Pons (tissue), 1 donor: ENCODE results near the gene CADM2.
"Not testable (repeated sequence)": the region's sequence is repeated elsewhere in the genome, so short reads cannot be mapped to it uniquely, and the experiment has no call there.

ENCODE experiments used
- DNase-seq: peaks from one replicate; pipeline ENCODE4 v3.0.0-alpha.2; 2016; ENCODE audit warnings: low spot score

The CADM2 gene

DNA sequence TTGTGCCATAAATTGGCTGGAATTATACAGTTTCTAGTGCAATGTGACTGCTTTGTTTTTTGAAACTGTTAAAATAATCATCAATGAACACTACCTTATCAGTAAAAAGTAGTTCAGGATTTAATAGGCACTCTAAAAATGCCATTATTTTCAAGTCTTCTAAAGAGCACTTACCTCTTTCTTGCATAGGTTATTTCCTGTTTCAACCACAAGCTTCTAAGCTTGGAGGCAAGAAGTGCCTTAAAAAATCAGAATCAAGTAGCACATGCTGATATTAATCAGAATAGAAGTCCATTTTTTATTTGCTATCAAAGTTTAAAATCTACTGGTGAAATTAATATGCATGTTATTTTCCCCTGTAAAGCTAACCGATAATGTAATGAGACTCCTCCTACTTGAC, 991.6 kb downstream of the CADM2 start:
- DNase-seq, result no peak

DNA sequence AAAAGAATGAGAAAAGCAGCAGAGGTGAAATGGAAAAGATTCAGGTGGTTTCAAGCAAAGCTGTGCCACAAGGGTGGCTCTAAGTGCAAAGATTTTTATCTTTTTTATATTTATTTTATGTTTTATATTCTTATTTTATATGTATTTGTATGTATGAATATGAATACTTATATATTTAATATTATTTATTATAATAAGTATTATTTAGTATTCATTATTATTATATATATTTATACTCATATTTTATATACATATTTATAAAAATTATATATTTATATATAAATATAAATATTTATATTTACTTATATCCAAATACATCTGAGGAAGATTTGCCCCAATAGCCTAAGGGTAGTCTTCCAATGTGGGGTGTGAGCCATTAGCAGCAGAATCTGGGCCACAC, 1002.0 kb downstream of the CADM2 start:
- DNase-seq, result no peak

DNA sequence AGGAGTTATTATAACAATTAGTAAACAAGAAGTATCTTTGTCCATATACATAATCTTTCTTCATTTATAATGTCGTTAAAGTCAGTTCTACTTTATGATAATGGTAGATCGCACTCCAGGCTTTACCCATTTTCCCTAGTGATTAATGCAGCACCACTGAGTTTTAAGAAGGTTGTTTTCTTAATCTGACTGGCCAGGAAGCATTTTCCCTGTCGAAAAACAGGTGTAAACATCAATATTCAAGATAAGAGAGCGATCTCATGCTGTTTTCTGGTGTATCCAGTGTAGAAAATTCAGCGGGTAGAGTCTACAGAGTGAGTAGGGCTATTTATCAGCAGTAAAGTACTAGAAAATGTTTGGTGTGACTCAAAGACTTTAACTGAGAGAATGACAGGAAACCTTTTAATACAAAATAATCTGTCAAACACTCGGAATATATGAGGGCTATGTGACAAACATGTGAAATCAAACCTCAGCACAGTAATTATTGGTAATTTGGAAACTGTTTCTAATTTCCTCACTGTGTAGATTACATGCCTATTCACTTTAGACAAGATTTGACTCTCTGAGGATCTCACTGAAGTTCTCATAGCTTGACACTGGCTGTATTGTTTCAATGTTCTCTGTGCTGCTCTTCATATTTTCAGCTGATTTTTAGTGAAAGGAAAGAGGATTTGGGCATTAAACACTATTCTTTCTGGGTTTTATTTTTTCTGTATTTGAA, 1019.0 kb downstream of the CADM2 start:
- peak; percentile 54 for DNase-seq

DNA sequence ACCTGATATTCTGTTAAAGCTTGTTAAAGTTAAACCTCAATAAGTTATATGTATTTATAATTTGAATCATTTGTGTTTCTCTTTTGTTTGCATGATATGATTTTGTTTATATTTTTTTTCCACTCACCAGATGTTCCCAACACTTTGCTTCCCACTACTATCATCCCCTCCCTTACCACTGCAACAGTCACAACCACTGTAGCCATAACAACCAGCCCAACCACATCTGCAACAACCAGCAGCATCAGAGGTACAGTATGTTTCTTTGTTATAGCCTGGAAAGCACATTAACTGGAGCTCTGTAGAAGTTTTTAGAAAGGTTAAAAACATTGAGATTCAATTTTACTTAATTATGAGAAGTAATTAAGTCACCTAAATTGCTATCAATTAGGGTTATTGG, 1020.2 kb downstream of the CADM2 start:
- no peak for DNase-seq

DNA sequence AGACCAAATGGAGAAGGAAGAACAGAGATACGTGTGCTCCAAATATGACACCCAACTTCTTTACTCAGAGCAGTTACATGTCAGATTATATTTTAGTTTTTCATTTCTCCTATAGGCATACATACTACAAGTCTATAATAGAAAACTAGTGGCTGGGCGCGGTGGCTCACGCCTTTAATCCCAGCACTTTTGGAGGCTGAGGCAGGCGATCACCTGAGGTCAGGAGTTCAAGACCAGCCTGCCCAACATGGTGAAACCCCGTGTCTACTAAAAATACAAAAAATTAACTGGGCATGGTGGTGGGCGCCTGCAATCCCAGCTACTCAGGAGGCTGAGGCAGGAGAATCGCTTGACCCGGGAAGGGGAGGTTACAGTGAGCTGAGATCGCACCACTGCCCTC, 1030.8 kb downstream of the CADM2 start:
- not testable (repeated sequence) for DNase-seq

DNA sequence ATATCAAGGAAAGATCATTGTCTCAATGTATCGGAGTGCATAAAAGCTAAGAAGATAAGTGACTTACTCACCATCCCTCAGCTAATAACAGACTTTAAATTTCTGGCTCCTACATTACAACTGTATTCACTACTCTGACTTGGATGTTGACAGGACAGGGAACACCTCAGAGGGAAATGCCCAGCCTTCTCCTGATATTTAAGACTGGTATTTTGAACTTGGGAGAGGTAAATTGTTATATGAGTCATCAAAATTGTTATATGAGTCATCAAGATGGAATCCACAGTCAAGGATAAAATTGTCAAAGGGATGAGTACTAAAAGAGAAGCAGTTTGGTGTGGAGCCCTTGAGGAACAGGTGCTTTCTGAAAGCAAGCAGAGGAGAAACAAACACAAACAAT, 1070.8 kb downstream of the CADM2 start:
- no peak for DNase-seq

DNA sequence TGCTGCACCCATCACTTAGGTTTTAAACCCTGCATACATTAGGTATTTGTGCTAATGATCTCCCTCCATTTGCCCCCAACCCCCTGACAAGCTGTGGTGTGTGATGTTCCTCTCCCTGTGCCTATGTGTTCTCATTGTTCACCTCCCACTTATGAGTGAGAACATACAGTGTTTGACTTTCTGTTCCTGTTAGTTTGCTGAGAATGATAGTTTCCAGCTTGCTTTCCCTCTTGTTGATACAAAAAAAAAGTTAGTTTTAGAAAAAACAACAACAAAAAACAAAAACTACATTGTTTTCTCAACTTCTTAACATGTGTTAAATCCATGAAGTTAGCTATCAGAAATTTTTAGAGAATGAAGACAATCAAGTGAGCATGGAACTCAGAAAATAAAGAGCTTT, 1079.1 kb downstream of the CADM2 start:
- DNase-seq, result no peak

DNA sequence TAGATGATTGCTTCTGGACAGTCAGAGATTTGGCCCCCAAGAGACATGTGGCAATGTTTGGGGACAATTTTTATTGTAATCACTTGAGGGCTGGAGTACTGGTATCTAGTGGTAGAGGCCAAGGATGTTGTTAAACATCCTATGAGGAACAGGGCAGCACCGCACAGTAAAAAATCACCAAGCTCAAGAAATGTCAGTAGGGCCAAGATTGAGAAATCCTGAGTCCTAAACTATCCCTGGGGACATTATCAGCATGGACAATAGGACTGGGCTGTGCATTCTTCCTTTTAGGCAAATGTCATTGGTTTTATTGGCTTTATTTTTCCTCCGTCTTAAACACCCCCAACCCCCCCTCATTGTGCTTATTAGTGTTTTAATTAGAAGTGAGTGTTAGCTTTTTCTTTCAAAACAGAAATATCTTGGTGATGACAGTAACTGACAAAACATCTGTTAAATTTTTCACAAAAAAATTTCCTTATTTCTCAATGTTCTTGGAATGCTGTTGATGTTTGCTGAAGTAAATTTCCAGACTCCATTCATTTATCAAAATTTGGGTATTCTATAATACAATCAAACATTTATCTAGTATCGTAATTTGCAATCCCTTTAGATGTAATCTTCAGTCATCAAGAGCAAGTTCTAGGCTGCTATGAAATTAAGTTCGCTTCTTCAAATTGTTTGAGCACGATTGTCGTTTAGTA, 1087.8 kb downstream of the CADM2 start:
- no peak for DNase-seq

DNA sequence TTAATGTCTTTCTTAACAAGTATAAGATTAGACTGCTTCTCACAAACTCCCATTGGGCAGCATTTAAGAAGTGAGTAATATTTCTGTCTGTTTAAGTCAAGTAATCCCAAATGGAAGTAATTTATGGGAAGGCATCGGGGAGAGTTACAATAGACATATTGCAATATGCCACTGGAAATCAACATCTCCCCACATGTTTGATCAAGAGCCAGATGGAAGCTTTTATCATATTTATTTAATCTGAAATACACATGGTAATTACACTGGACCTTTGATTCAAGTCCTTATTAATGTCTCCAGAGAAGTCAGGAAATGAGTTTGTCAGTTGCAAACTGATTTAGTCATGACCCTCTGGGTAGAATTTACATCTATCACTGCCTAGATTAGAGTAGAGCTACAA, 1088.4 kb downstream of the CADM2 start:
- no peak for DNase-seq

DNA sequence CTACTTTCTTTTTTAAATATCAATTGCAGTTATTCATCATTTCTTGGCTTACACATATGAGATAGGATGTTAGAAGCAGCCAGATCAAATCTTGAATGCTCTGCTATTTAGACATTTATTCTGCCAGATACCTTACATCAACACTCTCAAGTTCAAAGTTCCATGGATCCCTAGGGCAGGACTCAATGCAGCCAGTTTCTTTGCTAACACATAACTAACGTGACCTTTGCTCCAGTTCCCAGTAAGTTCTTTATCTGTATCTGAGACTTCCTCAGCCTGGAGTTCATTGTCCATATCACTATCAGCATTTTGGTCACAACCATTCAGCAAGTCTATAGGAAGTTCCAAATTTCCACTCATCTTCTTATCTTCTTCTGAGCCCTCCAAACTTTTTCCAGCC, 1092.3 kb downstream of the CADM2 start:
- DNase-seq, result no peak

DNA sequence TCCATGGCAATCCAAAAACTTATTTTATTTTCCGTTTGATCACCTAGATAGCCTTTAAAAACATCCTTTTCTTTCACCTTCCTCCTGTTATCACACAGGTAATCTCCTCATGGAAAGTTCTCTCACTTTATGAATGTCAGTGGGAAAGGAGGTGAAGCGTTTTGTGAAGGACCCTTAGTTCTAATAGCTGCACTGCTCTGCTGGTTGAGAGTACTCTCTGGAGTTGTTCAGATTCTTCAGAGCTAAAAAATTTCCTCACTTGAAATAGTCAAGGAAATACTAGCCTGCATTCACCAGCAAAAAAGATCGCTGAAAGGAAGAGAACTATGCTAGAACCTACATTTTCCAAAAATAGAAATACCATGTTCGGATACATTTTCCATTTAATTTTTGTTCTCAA, 1097.2 kb downstream of the CADM2 start:
- no peak for DNase-seq

DNA sequence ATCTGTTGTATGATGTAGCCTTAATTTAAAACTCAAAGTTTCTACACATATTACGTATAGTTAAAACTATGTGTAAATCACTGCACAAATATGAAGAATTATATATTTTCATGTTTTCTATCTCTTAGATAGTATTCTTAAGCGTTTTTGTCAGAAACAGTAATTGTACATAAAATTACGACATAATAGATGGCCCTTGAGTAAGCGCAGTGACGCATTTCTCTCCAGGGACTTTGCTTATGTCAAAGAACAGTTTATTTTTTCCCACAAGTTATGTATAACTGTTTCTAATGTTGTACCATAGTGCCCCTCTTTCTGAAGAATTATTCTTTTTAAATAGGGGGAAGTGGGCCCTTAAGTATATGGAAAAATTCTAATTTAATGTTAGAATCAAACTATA, 1098.2 kb downstream of the CADM2 start:
- DNase-seq, result no peak

DNA sequence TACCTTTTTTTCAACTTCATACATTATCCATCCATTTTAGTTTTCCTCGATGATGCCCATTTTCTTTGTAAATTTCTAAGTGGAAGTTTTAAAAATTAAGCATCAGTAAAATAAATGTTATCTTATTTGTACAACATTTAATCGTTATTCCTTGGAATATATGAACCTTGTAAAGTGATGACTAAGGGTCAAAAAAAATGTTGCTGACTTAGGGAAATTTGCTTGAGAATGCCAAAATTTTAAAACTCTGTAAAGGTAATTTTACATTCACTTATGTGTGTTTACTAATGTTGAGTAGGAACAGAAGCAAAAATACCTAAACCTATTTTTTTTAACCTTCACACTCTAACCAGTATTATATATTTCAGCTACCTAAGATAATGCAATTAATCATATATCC, 1115.0 kb downstream of the CADM2 start:
- DNase-seq, result no peak

DNA sequence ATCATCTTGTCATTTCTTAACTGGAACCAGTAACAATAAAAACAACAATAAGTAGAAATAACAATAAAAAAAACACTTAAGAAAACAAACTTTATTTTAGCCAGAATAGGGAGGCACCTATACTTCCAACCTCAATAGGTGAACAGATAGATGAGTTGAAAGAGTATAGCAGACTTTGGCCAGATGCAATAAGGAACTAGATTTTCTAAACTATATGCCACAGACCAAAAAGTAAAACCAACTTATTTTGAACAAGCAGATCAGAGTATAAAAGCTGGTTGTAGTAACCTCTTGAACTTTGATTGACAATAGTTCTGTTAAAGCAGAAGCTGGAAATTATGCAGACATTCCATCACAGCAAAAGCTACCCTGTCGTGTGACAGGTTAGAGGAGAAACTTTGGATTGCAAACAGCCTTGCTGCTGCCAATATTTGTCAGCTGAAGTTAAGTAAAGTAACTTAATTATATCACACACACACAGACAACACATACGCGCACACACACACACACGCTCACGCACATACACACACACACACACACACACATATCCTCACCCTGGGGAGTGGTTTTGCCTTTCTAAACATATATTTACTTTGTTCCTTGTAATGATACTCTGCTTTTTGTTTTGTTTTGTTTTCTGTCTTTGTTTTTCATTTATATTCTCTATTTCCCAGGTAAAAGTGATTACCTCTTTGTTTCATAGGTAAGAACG, 1128.5 kb downstream of the CADM2 start:
- no peak for DNase-seq

DNA sequence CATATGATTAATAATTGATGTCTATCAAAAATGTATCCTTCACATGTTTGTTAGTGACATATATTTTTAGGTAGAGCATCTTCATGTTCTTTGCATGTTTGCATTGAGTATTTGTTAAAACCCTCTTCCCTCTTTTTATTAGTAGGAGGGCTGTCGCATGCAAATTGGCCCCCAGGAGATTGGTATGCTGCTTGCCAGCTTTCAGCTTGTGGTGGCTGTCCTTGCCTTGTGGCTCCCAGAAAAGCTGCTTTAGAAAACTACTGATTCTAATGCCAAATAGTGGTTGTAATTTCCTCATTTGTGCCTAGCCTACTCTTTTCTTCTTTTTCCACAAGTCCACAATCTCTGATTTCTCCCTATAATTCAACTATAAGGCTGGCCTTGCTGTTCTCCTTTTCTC, 1145.4 kb downstream of the CADM2 start:
- DNase-seq, result no peak

DNA sequence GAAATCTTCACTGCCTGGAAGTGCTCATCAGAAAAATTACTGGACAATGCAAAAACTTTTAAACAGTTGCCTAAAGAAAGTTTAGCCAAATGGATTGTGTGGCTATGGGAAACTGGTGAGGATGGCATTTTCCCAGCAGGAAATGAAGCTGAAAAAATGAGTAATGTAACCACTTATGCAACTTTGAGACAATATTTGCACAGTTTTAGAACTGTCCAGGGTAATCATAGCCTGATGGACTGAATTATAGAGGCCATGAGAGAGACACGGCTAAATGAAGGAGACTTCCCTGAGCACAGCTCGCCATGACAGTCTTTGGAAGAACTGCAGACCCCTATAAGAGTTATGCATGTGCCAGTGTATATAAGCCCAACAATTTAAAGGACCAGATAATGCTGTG, 1150.6 kb downstream of the CADM2 start:
- DNase-seq, result no peak
